Bronchus fibroblast of lung (primary cell): ENCODE results near the gene POC1A. TPM values are rescaled to one million over a fixed set of nuclear protein-coding genes. Genes with fewer than 3 reads are reported as not detected.

ENCODE experiments used
- total RNA-seq: library from RNA; depleted of rRNA; stranded (reverse); fragments of >200 nt; gene quantifications from 2 replicates; pipeline ENCODE4 v1.2.3, GENCODE V29; 2015

Gene POC1A
- 29.1 and 31.1 TPM in 2 replicates for total RNA-seq

GRCh38 chr3:52154135-52155094 is at the start of gene POC1A:
TSS of gene POC1A (minus strand) at chr3:52154423. CDS start at chr3:52154372, 51 bp downstream.

GRCh38 chr3:52197842-52198625 is 43.8 kb upstream of the POC1A start, which contains the start of gene ALAS1:
TSS of gene ALAS1 (plus strand) at chr3:52198160. CDS start at chr3:52199242, 1,082 bp downstream.

GRCh38 chr3:52056521-52056967 is 97.7 kb downstream of the POC1A start, which contains the start of gene DUSP7:
TSS of gene DUSP7 (minus strand) at chr3:52056571. CDS start at chr3:52056366, 205 bp downstream.

Other genes starting within 250 kb of the POC1A start
- gene RRP9, start 212.5 kb downstream of the POC1A start, total RNA-seq, result 33.3 and 34.5 TPM in 2 replicates
- gene PARP3, start 212.1 kb downstream of the POC1A start, total RNA-seq, result 11.4 and 12.5 TPM in 2 replicates
- gene GPR62, start 199.0 kb downstream of the POC1A start, total RNA-seq, result 0.15 and 0.34 TPM in 2 replicates
- 61.7 and 64.7 TPM in 2 replicates for gene PCBP4, start 187.0 kb downstream of the POC1A start, total RNA-seq
- 40.7 and 40.9 TPM in 2 replicates for gene ABHD14B, start 180.4 kb downstream of the POC1A start, total RNA-seq
- 16.9 and 19.8 TPM in 2 replicates for gene ABHD14A, start 179.4 kb downstream of the POC1A start, total RNA-seq
- gene ACY1, start 170.9 kb downstream of the POC1A start, total RNA-seq, result 52.2 and 61.7 TPM in 2 replicates
- gene RPL29, start 158.5 kb downstream of the POC1A start, total RNA-seq, result 2,426 and 2,542 TPM in 2 replicates
- gene DUSP7, start 97.9 kb downstream of the POC1A start, total RNA-seq, result 15.5 and 16.5 TPM in 2 replicates
- gene ALAS1, start 43.7 kb upstream of the POC1A start, total RNA-seq, result 44.6 and 44.7 TPM in 2 replicates
- gene TLR9, start 71.2 kb upstream of the POC1A start, total RNA-seq, result under 0.01 TPM in 1 of 2 replicates, not detected in the other
- 195 TPM in 2 replicates for gene TWF2, start 84.7 kb upstream of the POC1A start, total RNA-seq
- gene PPM1M, start 91.3 kb upstream of the POC1A start, total RNA-seq, result 14.5 and 15.6 TPM in 2 replicates
- gene WDR82, start 124.2 kb upstream of the POC1A start, total RNA-seq, result 40.9 and 44.9 TPM in 2 replicates
- 13.4 and 15.5 TPM in 2 replicates for gene GLYCTK, start 133.4 kb upstream of the POC1A start, total RNA-seq
- 0.50 and 0.74 TPM in 2 replicates for gene DNAH1, start 161.9 kb upstream of the POC1A start, total RNA-seq